NCI-H446 treated with DMSO at 0.1 percent for 48 hours (cell line): ENCODE results near the gene MTHFD1L.

Experiments
- DNase-seq: peaks from one replicate; lab custom pipeline; 2025; lab: John Stamatoyannopoulos, UW

The MTHFD1L gene

DNA sequence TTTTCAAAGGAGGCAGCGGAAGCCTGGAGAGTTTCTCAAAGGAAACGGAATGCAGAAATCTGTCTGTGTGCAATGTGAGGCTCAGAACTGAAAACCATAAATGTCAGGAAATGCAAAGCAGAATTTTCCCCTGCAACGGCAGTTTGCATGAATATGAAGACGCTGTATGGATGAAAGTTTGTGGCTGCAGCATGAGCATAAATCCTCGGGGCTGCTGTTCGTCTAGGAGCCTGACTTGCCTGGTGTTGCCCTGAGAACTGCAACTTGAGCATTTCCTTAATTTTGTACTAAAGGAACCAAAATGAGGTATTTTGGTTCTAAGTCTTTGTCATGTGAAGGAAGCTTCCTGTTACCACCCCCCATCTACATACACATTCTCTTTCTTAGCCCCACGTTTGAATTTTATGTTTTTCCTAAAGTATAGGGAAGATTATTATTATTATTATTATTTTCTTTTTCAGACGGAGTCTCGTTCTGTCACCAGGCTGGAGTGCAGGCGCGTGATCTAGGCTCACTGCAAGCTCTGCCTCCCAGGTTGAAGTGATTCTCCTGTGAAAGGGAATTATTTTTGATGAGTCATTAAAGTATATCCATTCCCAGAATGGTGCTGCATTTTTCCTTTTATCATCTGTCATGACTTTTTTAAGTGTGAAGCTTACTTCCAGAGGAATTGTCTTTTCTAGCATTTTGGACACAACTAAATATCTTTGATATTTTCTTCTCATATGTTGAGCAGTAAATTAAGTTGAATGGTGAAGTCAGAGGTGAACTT is 33.1 kb downstream of the MTHFD1L start:
- DNase-seq = no peak

- DNase-seq = no peak
Observed at GRCh38 chr6:150899231-150899630, 33.7 kb downstream of the MTHFD1L start.

GRCh38 chr6:150900049-150900448 is 34.5 kb downstream of the MTHFD1L start:
- DNase-seq = no peak

GRCh38 chr6:150902142-150902776 is 36.8 kb downstream of the MTHFD1L start:
- DNase-seq = no peak

- DNase-seq = no peak
Observed at GRCh38 chr6:150905769-150906168, 40.3 kb downstream of the MTHFD1L start.

DNA sequence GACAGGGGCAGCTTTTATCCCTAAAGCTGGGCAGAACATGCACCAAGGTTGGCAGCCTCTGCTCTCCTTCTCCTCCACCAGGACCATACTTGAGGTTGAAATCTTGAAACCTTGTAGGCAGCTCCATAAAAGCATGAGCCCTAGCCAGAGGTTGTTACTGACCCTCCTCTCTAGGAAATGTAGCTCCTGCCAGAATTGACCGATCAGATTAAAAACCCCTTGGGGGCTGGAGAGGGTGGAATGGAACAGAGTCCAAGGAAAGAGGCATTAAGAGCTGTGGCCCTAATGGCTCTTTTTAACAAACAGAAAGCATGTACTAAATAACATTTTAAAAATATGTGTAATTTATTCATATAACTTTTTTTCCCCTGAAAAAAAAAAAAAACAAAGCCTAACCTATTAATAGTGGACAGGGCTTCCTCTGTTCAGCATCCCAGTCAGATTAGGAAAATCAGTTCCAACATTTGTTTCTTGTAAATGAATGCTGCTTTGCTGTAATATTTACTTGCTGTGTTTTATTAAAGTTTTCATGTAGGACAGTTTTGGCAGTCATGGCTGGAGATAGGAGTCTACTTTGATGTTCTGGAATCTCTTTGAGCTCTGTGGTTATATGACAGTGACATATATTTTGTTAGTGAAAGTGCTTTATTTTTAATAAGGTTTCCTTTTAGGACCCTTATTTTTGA is 41.3 kb downstream of the MTHFD1L start:
- no peak for DNase-seq

GRCh38 chr6:150907383-150907782 is 41.9 kb downstream of the MTHFD1L start:
- DNase-seq = no peak

- no peak for DNase-seq
Observed at GRCh38 chr6:150908901-150909300, 43.4 kb downstream of the MTHFD1L start.

DNA sequence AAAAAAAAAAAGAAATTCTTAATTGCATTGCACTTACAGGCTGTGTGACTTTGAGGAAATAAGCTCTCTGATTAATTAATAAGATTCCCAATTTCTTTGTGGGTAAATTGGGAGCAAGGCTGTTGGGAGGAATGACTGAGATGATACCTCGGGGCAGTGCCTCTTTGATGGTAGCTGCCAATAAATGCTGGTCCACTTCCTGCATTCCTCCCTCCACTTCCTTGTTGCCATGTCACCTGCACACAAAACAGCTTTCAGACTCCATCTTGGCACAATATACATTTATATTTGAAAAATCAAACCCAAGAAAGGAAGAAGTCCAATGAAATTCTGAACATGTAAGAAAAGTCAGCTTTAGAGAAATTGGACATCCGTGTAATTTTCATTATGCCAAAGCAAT is 45.1 kb downstream of the MTHFD1L start:
- no peak for DNase-seq

- DNase-seq = no peak
Observed at GRCh38 chr6:150914372-150914771, 48.9 kb downstream of the MTHFD1L start.

DNA sequence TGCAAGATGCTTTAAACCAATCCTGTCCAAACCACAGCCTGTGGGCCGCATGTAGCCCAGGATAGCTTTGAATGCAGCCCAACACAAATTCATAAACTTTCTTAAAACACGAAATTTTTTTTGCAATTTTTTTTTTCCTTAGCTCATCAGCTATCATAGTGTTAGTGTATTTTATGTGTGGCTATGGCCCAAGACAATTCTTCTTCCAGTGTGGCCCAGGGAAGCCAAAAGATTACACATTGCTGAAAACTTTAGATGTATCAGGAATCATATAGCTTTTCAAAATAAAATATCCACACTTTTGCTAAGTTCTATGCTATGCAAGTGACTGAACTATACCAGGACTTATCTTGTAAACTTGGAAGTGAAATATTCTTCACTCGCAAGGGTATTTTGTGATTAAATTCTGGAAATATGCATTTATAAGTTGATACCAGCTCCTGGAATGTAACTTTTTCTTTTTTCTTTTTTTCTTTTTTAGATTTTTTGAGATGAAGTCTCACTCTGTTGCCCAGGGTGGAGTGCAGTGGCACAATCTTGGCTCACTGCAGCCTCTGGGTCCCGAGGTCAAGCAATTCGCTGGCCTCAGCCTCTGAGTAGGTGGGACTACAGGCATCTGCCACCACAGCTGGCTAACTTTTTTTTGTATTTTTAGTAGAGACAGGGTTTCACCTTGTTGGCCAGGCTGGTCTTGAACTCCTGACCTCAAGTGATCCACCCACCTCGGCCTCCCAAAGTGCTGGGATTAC is 49.8 kb downstream of the MTHFD1L start:
- DNase-seq = no peak

- no peak for DNase-seq
Observed at GRCh38 chr6:150915880-150916265, 50.4 kb downstream of the MTHFD1L start.

- no peak for DNase-seq
Observed at GRCh38 chr6:150919938-150920337, 54.4 kb downstream of the MTHFD1L start.

GRCh38 chr6:150922137-150922536 is 56.6 kb downstream of the MTHFD1L start:
- no peak for DNase-seq

GRCh38 chr6:150924808-150925589 is 59.5 kb downstream of the MTHFD1L start:
- no peak for DNase-seq

- no peak for DNase-seq
Observed at GRCh38 chr6:150925590-150925928, 60.1 kb downstream of the MTHFD1L start.

GRCh38 chr6:150925976-150926375 is 60.5 kb downstream of the MTHFD1L start:
- DNase-seq = no peak

DNA sequence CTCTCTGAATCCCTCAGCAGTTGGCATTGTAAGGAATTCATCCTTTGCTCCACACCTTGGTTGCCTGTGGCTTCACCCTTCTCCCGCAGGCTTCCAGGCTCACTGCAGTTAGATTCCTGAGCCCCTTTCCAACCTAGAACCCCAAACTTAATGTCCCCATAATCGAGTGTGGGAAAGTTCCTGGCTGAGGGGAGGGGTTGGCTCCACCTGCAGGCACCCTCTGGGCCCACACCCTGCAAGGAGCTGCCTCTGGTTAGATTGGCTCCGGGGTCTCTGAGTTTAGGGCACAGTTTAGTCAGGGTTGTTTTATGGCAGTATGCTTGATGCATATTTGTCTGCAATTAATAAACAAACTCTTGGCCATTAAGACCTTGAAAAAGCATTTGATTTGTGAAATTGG is 63.4 kb downstream of the MTHFD1L start:
- no peak for DNase-seq

- no peak for DNase-seq
Observed at GRCh38 chr6:150929416-150929815, 63.9 kb downstream of the MTHFD1L start.

DNA sequence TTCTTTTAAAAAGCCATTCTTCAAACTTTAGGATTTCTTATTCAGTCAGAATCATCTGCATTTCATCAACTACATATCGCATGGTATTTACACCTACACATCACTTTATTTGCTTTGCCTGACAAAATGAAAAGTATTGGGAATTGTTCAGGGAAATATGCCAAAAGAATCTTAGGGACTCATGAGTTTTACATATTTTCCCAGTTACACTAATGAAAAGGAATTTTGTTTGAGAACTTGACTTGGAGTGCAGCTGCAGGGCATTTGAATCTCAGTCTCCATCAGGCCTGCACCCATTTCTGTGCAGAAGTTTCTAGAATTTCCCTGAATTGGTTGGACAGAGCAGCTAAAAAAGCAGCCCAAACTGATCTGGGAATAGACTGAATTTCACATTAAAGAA is 65.3 kb downstream of the MTHFD1L start:
- no peak for DNase-seq

- DNase-seq = no peak
Observed at GRCh38 chr6:150931405-150931804, 65.9 kb downstream of the MTHFD1L start.

DNA sequence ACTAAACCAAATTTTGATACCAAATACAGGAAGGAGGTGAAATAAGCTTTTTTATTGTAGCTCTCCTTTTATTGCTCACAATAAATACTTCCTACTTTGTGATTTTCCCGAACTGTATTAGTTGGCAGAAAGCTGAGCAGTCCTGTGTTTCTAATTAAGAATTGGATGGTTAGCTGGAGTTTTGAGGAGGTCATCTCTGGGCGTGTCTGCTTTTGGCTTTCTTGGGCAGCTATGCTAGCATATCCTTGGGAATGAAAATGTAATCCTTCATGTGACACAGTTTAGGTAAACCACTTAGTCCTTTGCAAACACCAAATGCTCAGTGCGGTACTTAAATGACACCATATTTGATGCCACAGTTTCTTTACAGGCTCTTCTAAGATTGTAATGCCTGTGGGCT is 67.5 kb downstream of the MTHFD1L start:
- no peak for DNase-seq
